Vagina (tissue), 2 donors: ENCODE results near the gene SDHC.

Experiments used
- POLR2A ChIP-seq, 2 donors: fragments of 450-650 bp; IDR thresholded peaks; one replicate each; pipeline ENCODE4 v1.6.1; 2017; ENCODE audit warnings: antibody characterized with exemption in 2 of 2, mild to moderate bottlenecking in 2 of 2, moderate library complexity in 2 of 2
- TF ChIP-seq, protein P1 (sequence below), 3 experiments: fragments of 450-650 bp in 2 of 3; fragments of 200-600 bp in 1 of 3; sonication (generic) in 1 of 3; IDR thresholded peaks; one replicate each; pipeline ENCODE4 v1.5.1; 2017 to 2019; ENCODE audit warnings: antibody characterized with exemption in 3 of 3, mild to moderate bottlenecking in 2 of 3, moderate library complexity in 2 of 3

DNA sequence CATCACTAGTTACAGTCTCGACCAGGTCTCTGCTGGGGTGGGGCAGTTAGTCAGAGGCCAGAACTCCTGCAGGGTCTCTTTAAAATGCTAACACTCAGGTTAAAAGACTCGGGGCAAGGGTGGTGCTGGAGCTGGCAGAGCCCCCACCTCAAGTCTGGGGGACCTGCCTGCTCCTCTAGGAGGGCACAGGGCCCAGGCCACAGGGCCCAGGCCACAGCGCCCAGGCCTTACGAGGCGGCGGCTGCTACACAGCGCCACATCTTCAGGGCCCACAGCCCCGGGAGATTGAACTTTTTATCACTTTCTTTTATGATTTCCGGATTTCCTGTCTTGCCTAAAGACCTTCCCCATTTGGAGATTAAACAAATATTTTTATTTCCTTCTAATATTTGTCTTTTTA, 14.8 kb upstream of the SDHC start:
- TF ChIP-seq, protein P1, sequence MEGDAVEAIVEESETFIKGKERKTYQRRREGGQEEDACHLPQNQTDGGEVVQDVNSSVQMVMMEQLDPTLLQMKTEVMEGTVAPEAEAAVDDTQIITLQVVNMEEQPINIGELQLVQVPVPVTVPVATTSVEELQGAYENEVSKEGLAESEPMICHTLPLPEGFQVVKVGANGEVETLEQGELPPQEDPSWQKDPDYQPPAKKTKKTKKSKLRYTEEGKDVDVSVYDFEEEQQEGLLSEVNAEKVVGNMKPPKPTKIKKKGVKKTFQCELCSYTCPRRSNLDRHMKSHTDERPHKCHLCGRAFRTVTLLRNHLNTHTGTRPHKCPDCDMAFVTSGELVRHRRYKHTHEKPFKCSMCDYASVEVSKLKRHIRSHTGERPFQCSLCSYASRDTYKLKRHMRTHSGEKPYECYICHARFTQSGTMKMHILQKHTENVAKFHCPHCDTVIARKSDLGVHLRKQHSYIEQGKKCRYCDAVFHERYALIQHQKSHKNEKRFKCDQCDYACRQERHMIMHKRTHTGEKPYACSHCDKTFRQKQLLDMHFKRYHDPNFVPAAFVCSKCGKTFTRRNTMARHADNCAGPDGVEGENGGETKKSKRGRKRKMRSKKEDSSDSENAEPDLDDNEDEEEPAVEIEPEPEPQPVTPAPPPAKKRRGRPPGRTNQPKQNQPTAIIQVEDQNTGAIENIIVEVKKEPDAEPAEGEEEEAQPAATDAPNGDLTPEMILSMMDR (IDR thresholded peaks at IDR 0.05): no peak
- TF ChIP-seq POLR2A (IDR thresholded peaks at IDR 0.05): no peak
